ENCODE measurements around the gene GRIK1.
"Not testable (repeated sequence)": the region's sequence is repeated elsewhere in the genome, so short reads cannot be mapped to it uniquely, and the experiment has no call there.

GRIK1 gene

GRCh38 chr21:29939924-29940275 lies at the start of gene GRIK1:
GRIK1 (minus strand) TSS chr21:29939996.
- no peak for DNase-seq (ENCODE audit: low spot score)

DNA sequence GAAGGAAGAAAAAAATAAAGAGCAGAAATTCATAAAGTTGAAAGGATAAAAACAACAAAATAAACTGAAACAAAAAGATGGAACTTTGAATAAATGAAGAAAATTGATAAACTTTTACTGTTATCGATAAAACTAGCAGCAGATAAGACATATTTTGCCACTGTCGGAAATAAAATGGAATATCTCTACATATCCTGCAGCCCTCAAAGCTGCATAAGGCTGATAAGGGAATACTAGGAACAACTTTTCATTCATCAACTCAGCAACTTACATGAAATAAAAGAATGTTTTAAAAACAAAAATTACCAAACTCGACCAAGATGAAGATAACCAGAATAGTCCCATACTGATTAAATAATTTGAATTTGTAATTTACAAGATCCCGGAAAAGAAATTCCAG lies 48.0 kb upstream of the GRIK1 start:
- no peak for DNase-seq (ENCODE audit: low spot score)

- no peak for DNase-seq (ENCODE audit: low spot score)
Measured at GRCh38 chr21:29985866-29986265, 46.1 kb upstream of the GRIK1 start.

- DNase-seq (ENCODE audit: low spot score), result no peak
Measured at GRCh38 chr21:29979043-29979442, 39.2 kb upstream of the GRIK1 start.

DNA sequence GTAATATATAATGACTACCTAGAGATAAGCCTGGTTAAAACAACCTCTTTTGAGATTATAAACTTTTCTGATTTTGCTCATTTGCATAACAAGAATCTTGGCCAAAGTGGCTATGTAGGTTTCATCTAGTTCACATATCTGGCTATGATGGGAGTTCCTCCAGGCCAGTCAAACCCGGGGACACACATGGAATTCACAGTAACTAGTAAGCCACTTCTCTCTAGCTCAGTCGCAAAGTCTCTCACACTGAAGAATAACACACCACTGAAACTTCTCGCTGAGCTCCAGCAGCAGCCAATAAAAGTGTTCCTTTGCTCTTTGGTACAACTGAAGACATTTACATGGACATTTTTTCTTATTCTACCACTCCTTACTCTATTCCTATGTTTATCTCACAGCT lies 36.0 kb upstream of the GRIK1 start:
- no peak for DNase-seq (ENCODE audit: low spot score)

DNA sequence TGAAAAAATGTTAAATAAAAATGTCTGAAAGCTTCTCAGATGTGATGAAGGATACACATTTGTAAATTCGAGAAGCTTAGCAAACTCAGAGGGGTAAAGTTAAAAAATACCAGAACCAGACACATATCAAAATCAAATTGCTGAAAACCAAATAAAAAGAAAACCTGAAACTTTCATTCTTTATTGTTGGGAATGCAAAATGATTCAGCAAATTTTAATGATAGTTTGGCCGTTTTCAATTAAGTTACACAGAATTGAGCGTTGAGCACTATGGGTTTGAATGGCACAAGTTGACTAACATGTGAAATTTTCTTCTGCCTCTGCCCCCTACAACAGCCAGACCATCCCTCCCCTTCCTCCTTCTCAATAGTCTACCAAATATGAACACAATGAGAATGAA lies 33.5 kb upstream of the GRIK1 start:
- DNase-seq (ENCODE audit: low spot score), result no peak

DNA sequence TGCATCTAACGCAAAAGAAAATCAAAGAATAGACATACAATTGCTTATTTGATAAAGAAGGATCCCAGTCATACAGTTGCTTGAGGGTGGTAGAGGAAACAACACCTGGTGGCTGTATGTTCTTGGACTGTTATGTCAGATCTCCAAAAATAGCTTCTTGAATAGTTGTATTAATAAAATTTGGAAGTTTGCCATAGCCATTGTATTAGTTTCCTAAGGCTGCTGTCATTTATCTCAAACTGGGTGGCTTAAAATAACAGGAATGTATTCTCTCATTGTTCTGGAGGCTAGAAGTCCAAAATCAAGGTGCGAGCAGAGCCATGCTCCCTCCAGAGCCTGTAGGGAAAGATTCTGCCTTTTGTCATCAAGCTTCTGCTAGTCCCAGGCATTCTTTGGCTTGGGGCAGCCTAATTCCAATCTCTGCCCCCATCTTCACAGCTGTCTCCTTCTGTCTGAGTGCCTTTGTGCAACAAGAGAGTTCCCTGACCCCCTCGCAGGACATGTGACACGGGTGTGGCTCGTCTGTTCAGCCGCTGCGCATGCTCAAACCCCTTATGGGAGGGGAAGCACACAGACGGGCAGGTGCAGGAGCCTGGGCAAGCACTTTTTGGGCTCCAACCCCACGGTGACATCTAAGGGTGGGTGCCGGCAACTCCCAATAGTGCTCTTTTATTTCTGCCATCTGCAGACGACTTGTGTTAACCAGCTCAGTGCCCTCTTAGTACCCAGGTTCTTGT lies 21.7 kb upstream of the GRIK1 start:
- DNase-seq (ENCODE audit: low spot score), result no peak

DNA sequence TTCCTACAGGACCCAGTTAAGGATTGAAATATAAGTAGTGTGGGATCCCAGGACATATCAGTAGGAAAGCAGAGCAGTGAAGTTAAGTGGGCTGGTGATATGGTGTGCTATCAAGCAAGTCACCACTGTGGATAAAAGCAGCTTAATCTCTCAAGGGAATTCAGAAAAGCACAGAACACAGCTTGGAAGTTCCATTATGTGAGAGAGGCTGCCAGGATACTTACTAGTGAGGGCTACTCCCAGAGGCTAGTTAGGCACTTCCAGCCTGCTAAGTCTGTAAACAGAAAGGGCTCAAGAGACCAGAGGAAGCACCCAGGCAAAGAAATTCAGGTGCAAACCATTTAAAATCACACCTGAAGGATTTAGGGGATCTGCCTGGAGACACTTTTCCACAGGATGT lies 18.8 kb upstream of the GRIK1 start:
- DNase-seq (ENCODE audit: low spot score), result no peak

GRCh38 chr21:29958035-29958434 lies 18.2 kb upstream of the GRIK1 start:
- not testable (repeated sequence) for DNase-seq (ENCODE audit: low spot score)

- no peak for DNase-seq (ENCODE audit: low spot score)
Measured at GRCh38 chr21:29953690-29954089, 13.9 kb upstream of the GRIK1 start.

- no peak for DNase-seq (ENCODE audit: low spot score)
Measured at GRCh38 chr21:29953072-29953471, 13.3 kb upstream of the GRIK1 start.

- DNase-seq (ENCODE audit: low spot score), result no peak
Measured at GRCh38 chr21:29951911-29952310, 12.1 kb upstream of the GRIK1 start.

GRCh38 chr21:29949991-29950390 lies 10.2 kb upstream of the GRIK1 start:
- DNase-seq (ENCODE audit: low spot score), result no peak

DNA sequence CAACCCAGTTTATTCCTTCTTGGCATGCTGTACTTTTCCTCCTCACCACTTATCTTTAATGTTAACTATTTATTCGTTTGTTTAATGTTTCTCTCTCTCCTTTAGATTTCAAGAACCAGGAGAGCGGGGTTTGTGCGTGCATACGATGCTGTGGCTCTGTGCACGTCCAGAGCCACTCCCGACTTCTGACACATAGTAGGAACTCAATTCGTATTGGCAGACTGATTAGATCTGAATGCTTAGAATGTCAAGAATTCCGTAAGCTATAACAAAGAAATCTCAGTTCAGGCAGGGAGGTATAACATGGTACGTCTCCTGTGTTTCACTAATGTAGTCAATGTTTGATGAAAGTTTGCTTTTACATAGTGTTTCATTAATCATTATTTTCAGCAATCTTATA lies 7.3 kb upstream of the GRIK1 start:
- no peak for DNase-seq (ENCODE audit: low spot score)

- no peak for DNase-seq (ENCODE audit: low spot score)
Measured at GRCh38 chr21:29943885-29944284, 4.1 kb upstream of the GRIK1 start.

DNA sequence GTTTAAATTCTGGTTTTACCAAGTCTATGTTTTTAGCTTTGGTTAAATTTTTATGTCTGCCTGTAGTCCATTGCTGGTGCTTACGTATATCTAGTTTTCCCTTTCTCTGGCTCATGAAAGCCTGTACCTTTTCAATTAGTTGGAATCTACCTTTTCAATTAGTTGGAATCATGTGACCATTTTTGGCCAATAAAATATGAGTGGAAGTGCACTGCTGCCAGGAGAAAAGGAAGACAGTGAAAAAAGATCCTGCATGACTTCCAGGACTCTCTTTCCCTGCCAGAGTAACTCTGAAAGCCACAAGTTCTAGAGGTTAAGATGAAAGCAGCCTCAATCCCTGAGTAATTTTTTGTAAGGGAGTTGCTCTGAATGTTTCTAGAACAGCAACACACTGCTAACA lies 2.2 kb upstream of the GRIK1 start:
- no peak for DNase-seq (ENCODE audit: low spot score)

DNA sequence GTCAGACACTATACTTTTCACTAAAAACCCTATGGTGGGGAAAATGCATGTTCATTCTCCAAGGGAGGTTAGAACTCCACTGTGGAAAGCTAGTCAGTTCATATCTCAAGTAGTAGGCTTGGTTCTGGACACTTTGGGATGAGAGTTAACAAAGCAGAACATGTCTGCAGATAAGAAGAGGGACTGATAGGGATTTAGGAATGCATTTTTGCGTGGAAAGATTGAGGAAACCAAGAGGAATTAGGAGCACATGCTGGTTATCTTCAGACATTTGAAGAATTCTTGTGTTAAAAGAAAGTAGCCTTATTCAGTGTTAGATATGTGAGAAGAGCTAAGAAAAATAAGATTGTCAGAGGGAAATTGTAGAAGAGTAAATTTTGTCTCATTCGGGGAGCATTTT lies 1.2 kb upstream of the GRIK1 start:
- no peak for DNase-seq (ENCODE audit: low spot score)

DNA sequence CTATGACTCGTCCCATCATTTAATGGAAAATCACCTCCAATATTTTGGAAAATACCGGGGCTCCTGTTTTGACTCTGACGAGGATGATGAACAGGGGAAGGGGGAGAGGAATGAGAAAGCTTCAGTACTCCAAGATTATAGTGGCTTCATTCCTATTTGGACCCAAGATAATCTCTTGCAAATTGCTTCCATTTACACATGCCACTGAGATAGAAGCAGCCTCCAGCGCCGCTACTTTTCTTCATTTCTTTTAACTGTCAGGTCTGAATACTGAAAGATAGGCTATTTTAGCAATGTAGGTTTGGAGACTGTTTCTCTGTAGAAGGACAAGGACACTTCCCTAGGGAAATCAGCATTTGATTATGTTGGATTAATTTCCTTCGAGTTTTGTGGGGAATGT lies 565 bp upstream of the GRIK1 start:
- no peak for DNase-seq (ENCODE audit: low spot score)

DNA sequence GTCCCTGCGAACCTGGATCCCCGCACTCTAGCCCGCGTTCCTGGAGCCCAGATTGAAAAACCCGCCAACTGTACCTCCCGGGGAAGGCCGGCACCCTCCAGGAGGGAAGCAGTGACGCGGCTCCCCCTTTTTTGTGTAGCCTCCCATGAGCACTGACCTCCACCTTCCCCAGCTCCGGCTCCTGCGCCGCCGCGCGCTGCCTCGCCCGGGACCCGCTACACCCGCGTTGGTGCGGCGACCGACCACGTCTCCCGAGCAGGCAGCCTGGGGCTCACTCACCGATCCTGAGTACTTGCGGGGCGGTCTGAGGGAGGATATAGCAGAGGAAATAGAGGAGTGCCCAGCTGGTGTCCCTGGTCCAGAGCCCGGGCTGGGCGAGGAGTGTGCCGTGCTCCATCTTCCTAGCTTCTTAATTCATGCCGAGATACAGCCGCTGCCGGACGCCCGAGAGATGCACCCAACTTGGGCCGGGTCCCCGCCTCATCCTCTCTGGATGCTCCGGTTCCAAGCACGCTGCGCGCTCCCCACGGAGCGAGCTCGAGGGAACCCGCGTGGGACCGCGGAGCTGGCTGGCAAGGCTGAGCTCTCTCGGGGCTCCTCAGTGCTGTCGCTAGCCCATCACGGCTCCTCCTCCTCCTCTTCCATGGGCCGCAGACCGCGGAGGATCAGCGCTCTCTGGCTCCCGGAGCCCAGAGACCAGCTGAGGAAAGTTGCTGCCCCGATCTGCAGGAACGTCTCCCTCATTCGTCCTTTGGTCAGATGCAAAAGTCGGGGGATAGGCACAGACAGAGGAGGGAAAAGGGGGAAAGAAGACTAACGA lies 482 bp downstream of the GRIK1 start:
- DNase-seq (ENCODE audit: low spot score), result no peak

GRCh38 chr21:29938776-29939103 lies 1.1 kb downstream of the GRIK1 start:
- DNase-seq (ENCODE audit: low spot score), result no peak

DNA sequence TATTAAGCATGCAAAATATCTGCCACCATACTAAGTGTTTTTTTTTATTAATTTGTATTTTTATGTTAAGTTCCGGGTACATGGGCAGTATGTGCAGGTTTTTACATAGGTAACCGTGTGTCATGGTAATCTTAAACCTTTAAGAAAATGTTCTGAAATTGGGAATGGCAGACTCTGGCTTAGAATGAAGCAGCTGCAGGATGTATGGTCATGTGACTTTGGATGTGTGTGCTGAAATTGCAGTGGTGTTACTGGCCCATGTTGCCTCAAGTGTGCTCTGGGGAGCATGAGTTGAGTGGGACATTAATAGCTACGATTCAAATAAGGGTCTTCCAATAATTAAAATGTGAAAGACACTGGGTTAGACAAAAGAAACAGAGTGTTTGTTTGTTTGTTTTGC lies 6.7 kb downstream of the GRIK1 start:
- no peak for DNase-seq (ENCODE audit: low spot score)

- DNase-seq (ENCODE audit: low spot score), result no peak
Measured at GRCh38 chr21:29928537-29928936, 11.3 kb downstream of the GRIK1 start.

DNA sequence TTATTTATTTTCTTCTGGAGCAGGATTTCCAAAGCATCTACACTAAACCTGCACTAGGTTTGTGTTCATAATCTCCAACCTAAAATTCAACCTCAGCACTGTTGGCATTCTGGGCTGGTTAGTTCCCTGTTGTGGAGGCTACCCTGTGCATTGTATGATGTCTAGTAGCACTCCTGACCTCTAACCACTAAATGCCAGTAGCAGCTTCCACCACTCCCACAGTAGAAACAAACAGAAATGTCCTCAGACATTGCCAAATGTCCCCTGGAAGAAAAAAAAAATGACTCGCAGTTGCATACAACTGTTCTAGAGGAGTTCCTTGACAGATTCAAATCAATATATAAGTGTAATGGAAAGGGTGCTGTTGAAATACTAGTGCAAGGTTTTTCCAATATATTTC lies 18.9 kb downstream of the GRIK1 start:
- no peak for DNase-seq (ENCODE audit: low spot score)

GRCh38 chr21:29914326-29914725 lies 25.5 kb downstream of the GRIK1 start:
- no peak for DNase-seq (ENCODE audit: low spot score)

Data from hematopoietic multipotent progenitor cell treated with erythropoietin and hydrocortisone succinate and interleukin-3 and kit ligand, for 17 days (in vitro differentiated cells).